Measurements from ENCODE around the gene TTC23.

DNA sequence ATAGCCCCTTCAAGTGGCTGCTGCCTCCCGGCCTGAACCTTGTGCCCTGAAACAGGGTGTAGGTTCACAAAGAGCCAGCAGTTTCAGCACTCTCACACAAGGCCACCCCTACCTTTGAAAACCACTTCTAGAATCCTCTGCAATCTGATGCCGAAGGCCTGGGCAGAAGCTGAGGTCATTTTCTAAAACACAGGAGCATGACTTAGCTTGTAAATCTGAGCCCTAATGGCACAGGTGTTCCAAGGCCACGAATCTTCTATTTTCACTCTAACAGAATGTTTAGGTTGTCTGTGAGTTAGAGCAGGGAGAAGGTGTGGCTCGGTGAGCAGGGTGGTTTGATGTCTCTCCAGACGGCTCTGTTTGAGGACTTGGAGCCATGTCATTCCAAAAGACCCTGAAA is 82.2 kb downstream of the TTC23 start:
- TF ChIP-seq, protein P1, sequence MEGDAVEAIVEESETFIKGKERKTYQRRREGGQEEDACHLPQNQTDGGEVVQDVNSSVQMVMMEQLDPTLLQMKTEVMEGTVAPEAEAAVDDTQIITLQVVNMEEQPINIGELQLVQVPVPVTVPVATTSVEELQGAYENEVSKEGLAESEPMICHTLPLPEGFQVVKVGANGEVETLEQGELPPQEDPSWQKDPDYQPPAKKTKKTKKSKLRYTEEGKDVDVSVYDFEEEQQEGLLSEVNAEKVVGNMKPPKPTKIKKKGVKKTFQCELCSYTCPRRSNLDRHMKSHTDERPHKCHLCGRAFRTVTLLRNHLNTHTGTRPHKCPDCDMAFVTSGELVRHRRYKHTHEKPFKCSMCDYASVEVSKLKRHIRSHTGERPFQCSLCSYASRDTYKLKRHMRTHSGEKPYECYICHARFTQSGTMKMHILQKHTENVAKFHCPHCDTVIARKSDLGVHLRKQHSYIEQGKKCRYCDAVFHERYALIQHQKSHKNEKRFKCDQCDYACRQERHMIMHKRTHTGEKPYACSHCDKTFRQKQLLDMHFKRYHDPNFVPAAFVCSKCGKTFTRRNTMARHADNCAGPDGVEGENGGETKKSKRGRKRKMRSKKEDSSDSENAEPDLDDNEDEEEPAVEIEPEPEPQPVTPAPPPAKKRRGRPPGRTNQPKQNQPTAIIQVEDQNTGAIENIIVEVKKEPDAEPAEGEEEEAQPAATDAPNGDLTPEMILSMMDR (IDR thresholded peaks at IDR 0.05; ENCODE audit: extremely low read depth in 1 of 2, insufficient read depth in 1 of 2, low read depth in 1 of 2, low read length in 2 of 2) = no peak
- TF ChIP-seq POLR2A (IDR thresholded peaks at IDR 0.05; ENCODE audit: low read depth, low read length) (no peak), EZH2 (IDR thresholded peaks at IDR 0.05; ENCODE audit: borderline replicate concordance, low read depth, low read length, severe bottlenecking) (no peak)

Data from endothelial cell of umbilical vein (primary cell).